Keratinocyte (primary cell): Measurements from ENCODE around the gene OR4E2. TPM values are rescaled to one million over a fixed set of nuclear protein-coding genes. Genes with fewer than 3 reads are reported as not detected.

Experiments used
- DNase-seq: peaks from one replicate; pipeline ENCODE4 v3.0.0-alpha.2; 2011; ENCODE audit warnings: low read depth, missing footprints, low spot score
- FAIRE-seq: peaks from 2 replicates; lab custom pipeline; 2011; peaks lifted over from hg19 to GRCh38; lab: Jason Lieb, UNC
- H2AFZ ChIP-seq: 2 replicates; pipeline ENCODE4 v1.6.0; 2012; ENCODE audit warnings: low read length, control low read depth, inconsistent platforms; ENCODE audit not compliant: control insufficient read depth
- H3K27ac ChIP-seq: 2 replicates; pipeline ENCODE4 v1.5.1; 2011; ENCODE audit warnings: low read length; ENCODE audit not compliant: control insufficient read depth, insufficient read depth
- H3K27me3 ChIP-seq: 3 replicates; pipeline ENCODE4 v1.6.0; 2011; ENCODE audit warnings: low read length; ENCODE audit not compliant: control insufficient read depth, insufficient read depth; ENCODE audit errors: extremely low read depth
- H3K36me3 ChIP-seq, 2 experiments: 2 replicates in 1 of 2; 3 replicates in 1 of 2; pipeline ENCODE4 v1.5.1; 2011; ENCODE audit warnings: low read length in 2 of 2, mild to moderate bottlenecking in 1 of 2; ENCODE audit not compliant: control insufficient read depth in 2 of 2, insufficient read depth in 2 of 2; ENCODE audit errors: extremely low read depth in 1 of 2
- H3K4me1 ChIP-seq: 3 replicates; pipeline ENCODE4 v1.5.1; 2011; ENCODE audit warnings: low read length; ENCODE audit not compliant: control insufficient read depth, insufficient read depth; ENCODE audit errors: extremely low read depth
- H3K4me2 ChIP-seq: 3 replicates; pipeline ENCODE4 v1.6.0; 2011; ENCODE audit warnings: low read depth, low read length; ENCODE audit not compliant: control insufficient read depth, insufficient read depth; ENCODE audit errors: extremely low read depth
- H3K4me3 ChIP-seq, 3 experiments: fragments of 200-600 bp in 1 of 3; sonication (generic) in 1 of 3; 2 replicates in 2 of 3; 3 replicates in 1 of 3; pipeline ENCODE4 v1.5.1; 2011 to 2016; ENCODE audit warnings: low read length in 3 of 3, mild to moderate bottlenecking in 3 of 3, control low read depth in 2 of 3, inconsistent platforms in 1 of 3, low read depth in 1 of 3, mixed read lengths in 1 of 3, mixed run types in 1 of 3, moderate library complexity in 1 of 3; ENCODE audit not compliant: control insufficient read depth in 2 of 3, insufficient read depth in 2 of 3; ENCODE audit errors: extremely low read depth in 1 of 3
- H3K79me2 ChIP-seq: 2 replicates; pipeline ENCODE4 v1.6.0; 2012; ENCODE audit warnings: low read length; ENCODE audit not compliant: control insufficient read depth, insufficient read depth
- H3K9ac ChIP-seq: 3 replicates; pipeline ENCODE4 v1.6.0; 2011; ENCODE audit warnings: low read length; ENCODE audit not compliant: control insufficient read depth, insufficient read depth; ENCODE audit errors: extremely low read depth
- H3K9me1 ChIP-seq: 3 replicates; pipeline ENCODE4 v1.6.0; 2011; ENCODE audit warnings: low read length; ENCODE audit not compliant: control insufficient read depth, insufficient read depth; ENCODE audit errors: extremely low read depth
- H3K9me3 ChIP-seq: 2 replicates; pipeline ENCODE4 v1.5.1; 2012; ENCODE audit warnings: low read depth, low read length; ENCODE audit not compliant: control insufficient read depth
- H4K20me1 ChIP-seq: 3 replicates; pipeline ENCODE4 v1.6.0; 2011; ENCODE audit warnings: low read length; ENCODE audit not compliant: control insufficient read depth, insufficient read depth; ENCODE audit errors: extremely low read depth
- EZH2 ChIP-seq: IDR thresholded peaks from one replicate; pipeline ENCODE4 v1.6.1; 2012; ENCODE audit warnings: inconsistent platforms, mild to moderate bottlenecking, low read length, moderate library complexity
- dilution Hi-C: fragments of 300-500 bp; cut with MboI; formaldehyde crosslinking; loops from one replicate; pipeline ENCODE4 v1.7.0; 2020; ENCODE audit warnings: low sequenced_read_pairs; ENCODE audit not compliant: extremely low pct_ligation_motif_present
- polyA plus RNA-seq, 5 experiments: library from polyadenylated mRNA; depleted of rRNA in 3 of 5; stranded (reverse) in 3 of 5; stranded (forward) in 1 of 5; unstranded in 1 of 5; fragments of >200 nt; gene quantifications; 1 replicate in 1 of 5; 2 replicates in 3 of 5; 3 replicates in 1 of 5; pipeline versions ENCODE4 v1.2.1 to v1.2.3, GENCODE V29; 2011 to 2012; ENCODE audit warnings: missing spikeins in 2 of 5, low read depth in 1 of 5, low replicate concordance in 1 of 5
- TF ChIP-seq, protein P1 (sequence below), 3 experiments: IDR thresholded peaks in 1 of 3; conservative IDR thresholded peaks in 1 of 3; optimal IDR thresholded peaks in 1 of 3; 2 replicates in 2 of 3; 3 replicates in 1 of 3; pipeline versions ENCODE3 to v1.5.1; 2011; ENCODE audit warnings: low read length in 3 of 3, mild to moderate bottlenecking in 3 of 3, moderate library complexity in 2 of 3, control low read depth in 1 of 3, inconsistent platforms in 1 of 3; ENCODE audit not compliant: insufficient read depth in 2 of 3; ENCODE audit errors: extremely low read depth in 1 of 3

OR4E2 gene
- polyA plus RNA-seq, 1 donor (not counting 4 experiments of a cell fraction or from before 2014, with no cell fraction given) = not detected

DNA sequence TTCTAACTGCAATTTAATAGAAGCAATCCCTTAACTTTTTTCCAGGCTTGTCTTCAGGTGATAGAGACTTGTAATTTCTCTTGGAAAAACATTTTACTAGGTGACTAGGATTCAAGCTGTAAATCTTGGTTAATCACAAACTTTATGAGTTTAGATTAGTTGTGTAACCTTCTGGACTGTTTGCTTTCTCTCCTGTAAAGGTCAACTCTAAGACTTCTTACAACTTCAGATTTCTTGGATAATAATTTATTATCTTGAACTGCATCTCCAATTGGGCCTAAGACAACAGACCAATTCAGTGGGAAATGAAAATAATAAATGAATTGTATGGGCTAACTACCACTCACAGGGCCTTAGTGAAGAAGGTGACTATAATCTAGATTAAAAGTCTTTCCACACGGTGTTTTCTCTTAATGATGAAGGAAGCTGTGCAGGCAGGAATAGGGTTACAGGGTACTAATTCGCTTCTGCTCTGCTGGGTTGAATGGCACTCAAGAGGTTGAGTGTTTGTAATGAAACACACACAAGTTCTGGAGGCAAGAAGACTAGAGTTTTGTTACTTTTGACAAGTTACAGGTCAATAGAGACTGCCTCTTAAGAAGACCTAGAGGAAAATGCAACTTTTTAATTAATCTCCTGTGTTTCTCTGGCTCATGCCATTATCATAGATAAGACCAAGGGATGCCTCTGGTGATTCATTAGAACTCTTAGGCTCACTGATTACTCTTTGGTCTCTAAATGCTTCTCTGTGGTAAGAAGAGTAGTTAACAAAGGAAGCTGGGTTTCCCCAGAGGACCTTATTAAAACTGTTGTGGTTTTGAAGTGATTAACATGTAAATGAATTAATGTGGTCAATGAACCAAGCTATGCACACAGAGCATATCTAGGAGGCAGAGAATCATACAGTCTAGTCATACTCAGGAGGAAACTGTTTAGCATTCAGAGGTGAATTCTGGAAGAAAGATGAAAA is 50.0 kb downstream of the OR4E2 start:
- Histone ChIP-seq H3K9me1 (no peaks in the 10 kb centered on the region), H3K4me2 (no peak overlapping the region), H3K36me3 (no peaks in the 10 kb centered on the region), H3K79me2 (no peaks in the 10 kb centered on the region), H3K4me1 (no peaks in the 10 kb centered on the region), H4K20me1 (no peaks in the 10 kb centered on the region), H3K9ac (no peak overlapping the region), H3K4me3 (no peak overlapping the region), H3K9me3 (no peaks in the 10 kb centered on the region), H3K27me3 (no peaks in the 10 kb centered on the region), H3K27ac (no peak overlapping the region), H2AFZ (no peak overlapping the region)
- TF ChIP-seq, protein P1, sequence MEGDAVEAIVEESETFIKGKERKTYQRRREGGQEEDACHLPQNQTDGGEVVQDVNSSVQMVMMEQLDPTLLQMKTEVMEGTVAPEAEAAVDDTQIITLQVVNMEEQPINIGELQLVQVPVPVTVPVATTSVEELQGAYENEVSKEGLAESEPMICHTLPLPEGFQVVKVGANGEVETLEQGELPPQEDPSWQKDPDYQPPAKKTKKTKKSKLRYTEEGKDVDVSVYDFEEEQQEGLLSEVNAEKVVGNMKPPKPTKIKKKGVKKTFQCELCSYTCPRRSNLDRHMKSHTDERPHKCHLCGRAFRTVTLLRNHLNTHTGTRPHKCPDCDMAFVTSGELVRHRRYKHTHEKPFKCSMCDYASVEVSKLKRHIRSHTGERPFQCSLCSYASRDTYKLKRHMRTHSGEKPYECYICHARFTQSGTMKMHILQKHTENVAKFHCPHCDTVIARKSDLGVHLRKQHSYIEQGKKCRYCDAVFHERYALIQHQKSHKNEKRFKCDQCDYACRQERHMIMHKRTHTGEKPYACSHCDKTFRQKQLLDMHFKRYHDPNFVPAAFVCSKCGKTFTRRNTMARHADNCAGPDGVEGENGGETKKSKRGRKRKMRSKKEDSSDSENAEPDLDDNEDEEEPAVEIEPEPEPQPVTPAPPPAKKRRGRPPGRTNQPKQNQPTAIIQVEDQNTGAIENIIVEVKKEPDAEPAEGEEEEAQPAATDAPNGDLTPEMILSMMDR (optimal IDR thresholded peaks at IDR 0.05 in 1 of 3, IDR thresholded peaks at IDR 0.05 in 1 of 3, conservative IDR thresholded peaks at IDR 0.05 in 1 of 3; ENCODE audit: extremely low read depth in 1 of 3, insufficient read depth in 2 of 3, low read length in 3 of 3) = no peak
- TF ChIP-seq EZH2 = no peak
- no peak for DNase-seq
- no peak for FAIRE-seq
- dilution Hi-C loops = no loop called here

DNA sequence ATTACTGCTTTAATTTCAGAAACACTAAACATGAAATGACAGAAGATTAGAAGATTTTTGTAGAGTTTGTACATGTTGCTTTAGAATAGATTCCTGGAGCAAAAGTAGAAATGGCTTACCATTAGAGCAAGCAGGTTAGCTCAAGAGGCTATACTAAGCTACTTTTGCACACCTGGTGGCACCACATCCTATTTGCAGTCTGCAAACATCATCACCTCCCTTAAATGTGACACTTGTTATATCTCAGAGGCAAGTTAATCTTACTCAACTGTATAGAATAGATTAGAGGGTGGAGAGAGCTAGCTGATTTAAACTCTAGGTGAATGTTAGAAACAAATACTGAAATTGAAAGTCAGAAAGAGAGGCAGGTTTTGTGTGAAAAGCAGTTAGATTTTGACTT is 50.7 kb downstream of the OR4E2 start:
- H3K79me2 ChIP-seq = no peaks in the 10 kb centered on the region
- no peaks in the 10 kb centered on the region for H3K9me1 ChIP-seq
- H4K20me1 ChIP-seq = no peaks in the 10 kb centered on the region
- H3K27me3 ChIP-seq = no peaks in the 10 kb centered on the region
- H3K4me2 ChIP-seq = no peak overlapping the region
- H3K4me3 ChIP-seq = no peak overlapping the region
- no peak for FAIRE-seq
- no peaks in the 10 kb centered on the region for H3K36me3 ChIP-seq
- no peak overlapping the region for H3K9ac ChIP-seq
- no peaks in the 10 kb centered on the region for H3K9me3 ChIP-seq
- no peak for DNase-seq
- no peak overlapping the region for H3K27ac ChIP-seq
- TF ChIP-seq, protein P1 (optimal IDR thresholded peaks at IDR 0.05 in 1 of 3, IDR thresholded peaks at IDR 0.05 in 1 of 3, conservative IDR thresholded peaks at IDR 0.05 in 1 of 3; ENCODE audit: extremely low read depth in 1 of 3, insufficient read depth in 2 of 3, low read length in 3 of 3) = no peak
- H2AFZ ChIP-seq = no peak overlapping the region
- no peaks in the 10 kb centered on the region for H3K4me1 ChIP-seq
- dilution Hi-C loops = no loop called here
